Endothelial cell of umbilical vein (primary cell): ENCODE results near the gene DGAT2.

Experiments
- CTCF ChIP-seq, 2 donors: IDR thresholded peaks; 1 replicate in 1 of 2; 2 replicates in 1 of 2; pipeline ENCODE4 v1.5.1; 2011; ENCODE audit warnings: low read length in 2 of 2, mild to moderate bottlenecking in 2 of 2, moderate library complexity in 2 of 2, control low read depth in 1 of 2, inconsistent platforms in 1 of 2, low read depth in 1 of 2; ENCODE audit not compliant: insufficient read depth in 1 of 2; ENCODE audit errors: extremely low read depth in 1 of 2
- JUN ChIP-seq: IDR thresholded peaks from 2 replicates; pipeline ENCODE4 v1.6.1; 2011; ENCODE audit warnings: borderline replicate concordance, low read depth; ENCODE audit not compliant: insufficient read length, insufficient read depth
- MYC ChIP-seq: IDR thresholded peaks from one replicate; pipeline ENCODE4 v1.6.1; 2011; ENCODE audit warnings: mild to moderate bottlenecking, low read depth, low read length
- POLR2A ChIP-seq: IDR thresholded peaks from 2 replicates; pipeline ENCODE4 v1.6.1; 2012; ENCODE audit warnings: low read depth, mild to moderate bottlenecking, control low read depth, low read length
- POLR2AphosphoS5 ChIP-seq: IDR thresholded peaks from 2 replicates; pipeline ENCODE4 v1.6.1; 2012; ENCODE audit warnings: low read depth, mild to moderate bottlenecking, control low read depth, low read length, moderate library complexity; ENCODE audit not compliant: insufficient read depth
- TF ChIP-seq, protein P1 (sequence below): IDR thresholded peaks from 2 replicates; pipeline ENCODE4 v1.6.1; 2011; ENCODE audit not compliant: insufficient read depth, insufficient read length

- TF ChIP-seq MYC, result no peak
- no peak for TF ChIP-seq CTCF (IDR thresholded peaks at IDR 0.05; ENCODE audit: extremely low read depth in 1 of 2, insufficient read depth in 1 of 2, low read depth in 1 of 2, low read length in 2 of 2)
- TF ChIP-seq POLR2AphosphoS5, result no peak
- TF ChIP-seq, protein P1, sequence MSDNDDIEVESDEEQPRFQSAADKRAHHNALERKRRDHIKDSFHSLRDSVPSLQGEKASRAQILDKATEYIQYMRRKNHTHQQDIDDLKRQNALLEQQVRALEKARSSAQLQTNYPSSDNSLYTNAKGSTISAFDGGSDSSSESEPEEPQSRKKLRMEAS, result no peak
- no peak for TF ChIP-seq POLR2A
- TF ChIP-seq JUN, result no peak
Measured at GRCh38 chr11:75816561-75817239, 48.1 kb downstream of the DGAT2 start.
